ENCODE results near the gene BLOC1S1. TPM values are rescaled to one million over a fixed set of nuclear protein-coding genes. Genes with fewer than 3 reads are reported as not detected.
"Not testable (repeated sequence)": the region's sequence is repeated elsewhere in the genome, so short reads cannot be mapped to it uniquely, and the experiment has no call there.

The BLOC1S1 gene
- total RNA-seq, 6 experiments from 2014 or later = 81.8 to 175 (median 99.0) TPM

DNA sequence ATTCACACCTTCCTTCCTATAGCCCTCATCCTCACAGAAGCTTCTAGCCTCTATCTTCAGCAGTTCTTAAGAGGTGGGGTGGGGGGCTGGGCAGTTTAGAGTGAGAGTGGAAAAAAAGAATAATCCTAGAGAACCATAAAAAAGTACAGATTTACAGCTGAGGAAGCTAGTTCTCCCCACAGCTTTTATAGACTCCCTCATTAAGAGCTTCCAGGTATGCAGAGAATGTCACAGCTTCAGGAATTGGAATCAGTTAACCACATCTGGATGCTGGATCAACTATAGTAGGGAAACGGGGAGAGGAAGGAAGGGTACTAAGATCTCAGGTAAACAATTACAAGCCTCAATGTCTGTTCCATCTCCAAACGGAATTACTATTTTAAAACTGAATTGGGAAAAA, 39.4 kb downstream of the BLOC1S1 start:
- ATAC-seq (no peak), DNase-seq (no peak)
- intact Hi-C loops (cut with DNase I) = no loop called here
- TF ChIP-seq POLR2A (IDR thresholded peaks at IDR 0.05) = no peak
- TF ChIP-seq, protein P1, sequence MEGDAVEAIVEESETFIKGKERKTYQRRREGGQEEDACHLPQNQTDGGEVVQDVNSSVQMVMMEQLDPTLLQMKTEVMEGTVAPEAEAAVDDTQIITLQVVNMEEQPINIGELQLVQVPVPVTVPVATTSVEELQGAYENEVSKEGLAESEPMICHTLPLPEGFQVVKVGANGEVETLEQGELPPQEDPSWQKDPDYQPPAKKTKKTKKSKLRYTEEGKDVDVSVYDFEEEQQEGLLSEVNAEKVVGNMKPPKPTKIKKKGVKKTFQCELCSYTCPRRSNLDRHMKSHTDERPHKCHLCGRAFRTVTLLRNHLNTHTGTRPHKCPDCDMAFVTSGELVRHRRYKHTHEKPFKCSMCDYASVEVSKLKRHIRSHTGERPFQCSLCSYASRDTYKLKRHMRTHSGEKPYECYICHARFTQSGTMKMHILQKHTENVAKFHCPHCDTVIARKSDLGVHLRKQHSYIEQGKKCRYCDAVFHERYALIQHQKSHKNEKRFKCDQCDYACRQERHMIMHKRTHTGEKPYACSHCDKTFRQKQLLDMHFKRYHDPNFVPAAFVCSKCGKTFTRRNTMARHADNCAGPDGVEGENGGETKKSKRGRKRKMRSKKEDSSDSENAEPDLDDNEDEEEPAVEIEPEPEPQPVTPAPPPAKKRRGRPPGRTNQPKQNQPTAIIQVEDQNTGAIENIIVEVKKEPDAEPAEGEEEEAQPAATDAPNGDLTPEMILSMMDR (IDR thresholded peaks at IDR 0.05) = no peak
- Histone ChIP-seq H3K36me3 (peaks cover 0 to 56% (median 33%) of the 10 kb centered on the region in 4 donors), H3K27ac (no peak overlapping the region), H3K4me1 (no peaks in the 10 kb centered on the region), H3K4me3 (no peak overlapping the region), H3K9me3 (no peaks in the 10 kb centered on the region), H3K27me3 (no peaks in the 10 kb centered on the region)
- WGBS (ENCODE audit: insufficient coverage, low coverage, low lambda C conversion rate, missing lambda C conversion rate) = 69% methylated on average over 2 of the region's 2 CpGs

DNA sequence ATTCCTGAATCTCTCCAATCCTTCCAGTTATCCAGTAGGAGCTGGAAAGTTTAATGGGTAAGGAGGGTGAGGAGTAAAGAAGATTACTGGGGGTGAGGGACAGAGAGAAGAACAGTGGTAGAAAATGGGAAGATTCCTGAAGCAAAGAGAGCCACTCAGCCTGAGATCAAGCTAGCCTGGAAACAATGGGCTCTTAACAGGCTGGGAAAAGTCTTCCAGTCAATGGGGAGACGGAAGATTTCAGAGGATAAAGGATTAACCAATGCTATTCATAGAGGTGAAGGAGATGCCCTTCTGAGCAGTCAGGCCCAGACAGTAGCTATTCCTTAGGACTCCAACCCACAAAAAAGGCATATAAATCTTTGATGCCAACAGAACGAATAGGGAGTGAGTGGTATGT, 41.9 kb downstream of the BLOC1S1 start:
- TF ChIP-seq, protein P1 (IDR thresholded peaks at IDR 0.05) = no peak
- no peak for TF ChIP-seq POLR2A (IDR thresholded peaks at IDR 0.05)
- H3K4me3 ChIP-seq = no peak overlapping the region
- H3K9me3 ChIP-seq = no peaks in the 10 kb centered on the region
- WGBS (ENCODE audit: insufficient coverage, low coverage, low lambda C conversion rate, missing lambda C conversion rate) = 80% methylated on average over 2 of the region's 2 CpGs
- no peaks in the 10 kb centered on the region for H3K27me3 ChIP-seq
- intact Hi-C loops (cut with DNase I) = no loop called here
- H3K4me1 ChIP-seq = no peaks in the 10 kb centered on the region
- H3K36me3 ChIP-seq = peaks cover 0 to 56% (median 29%) of the 10 kb centered on the region in 4 donors
- DNase-seq (no peak), ATAC-seq (no peak)
- no peak overlapping the region for H3K27ac ChIP-seq

DNA sequence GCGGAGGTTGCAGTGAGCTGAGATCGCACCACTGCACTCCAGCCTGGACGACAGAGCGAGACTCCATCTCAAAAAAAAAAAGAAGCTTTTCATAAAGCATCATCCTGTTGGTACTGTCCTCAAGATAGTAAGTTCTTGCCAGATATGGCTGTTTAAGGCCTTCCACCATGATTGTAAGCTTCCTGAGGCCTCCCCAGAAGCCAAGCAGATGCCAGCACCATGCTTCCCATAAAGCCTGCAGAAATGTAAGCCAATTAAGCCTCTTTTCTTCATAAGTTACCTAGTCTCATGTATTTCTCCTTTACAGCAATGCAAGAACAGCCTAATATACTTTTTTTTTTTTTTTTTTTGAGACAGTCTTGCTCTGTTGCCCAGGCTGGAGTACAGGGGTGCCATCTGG, 42.7 kb downstream of the BLOC1S1 start:
- H3K27ac ChIP-seq; H3K9me3 ChIP-seq; DNase-seq; H3K4me3 ChIP-seq; H3K4me1 ChIP-seq; ATAC-seq; H3K27me3 ChIP-seq; intact Hi-C loops (cut with DNase I): not testable (repeated sequence)
- H3K36me3 ChIP-seq = peaks cover 0 to 50% (median 27%) of the 10 kb centered on the region in 4 donors
- WGBS (ENCODE audit: insufficient coverage, low coverage, low lambda C conversion rate, missing lambda C conversion rate) = 80% methylated on average over 1 of the region's 4 CpGs

DNA sequence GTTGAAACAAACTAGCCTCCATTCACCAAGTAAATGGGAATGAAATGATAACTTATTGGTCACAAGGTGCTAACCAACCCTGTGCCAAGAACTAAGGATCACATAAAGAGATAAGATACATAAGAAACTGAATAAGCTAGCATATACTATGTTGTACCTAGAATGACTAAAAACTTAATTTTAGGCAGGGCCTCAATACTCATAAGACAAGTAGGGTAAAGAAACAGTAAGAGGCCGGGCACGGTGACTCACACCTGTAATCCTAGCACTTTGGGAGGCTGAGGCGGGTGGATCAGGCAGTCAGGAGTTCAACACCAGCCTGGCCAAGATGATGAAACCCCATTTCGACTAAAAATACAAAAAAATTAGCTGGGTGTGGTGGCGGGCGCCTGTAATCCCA, 44.8 kb downstream of the BLOC1S1 start:
- no peaks in the 10 kb centered on the region for H3K27me3 ChIP-seq
- no peaks in the 10 kb centered on the region for H3K9me3 ChIP-seq
- no peak for DNase-seq
- TF ChIP-seq, protein P1 (IDR thresholded peaks at IDR 0.05) = no peak
- no peak for TF ChIP-seq POLR2A (IDR thresholded peaks at IDR 0.05)
- H3K27ac ChIP-seq = no peak overlapping the region
- no peak for ATAC-seq
- no peaks in the 10 kb centered on the region for H3K4me1 ChIP-seq
- no peak overlapping the region for H3K4me3 ChIP-seq
- intact Hi-C loops (cut with DNase I) = no loop called here
- WGBS (ENCODE audit: insufficient coverage, low coverage, low lambda C conversion rate, missing lambda C conversion rate) = 90% methylated on average over 3 of the region's 6 CpGs
- peaks cover 0 to 47% (median 25%) of the 10 kb centered on the region in 4 donors for H3K36me3 ChIP-seq

DNA sequence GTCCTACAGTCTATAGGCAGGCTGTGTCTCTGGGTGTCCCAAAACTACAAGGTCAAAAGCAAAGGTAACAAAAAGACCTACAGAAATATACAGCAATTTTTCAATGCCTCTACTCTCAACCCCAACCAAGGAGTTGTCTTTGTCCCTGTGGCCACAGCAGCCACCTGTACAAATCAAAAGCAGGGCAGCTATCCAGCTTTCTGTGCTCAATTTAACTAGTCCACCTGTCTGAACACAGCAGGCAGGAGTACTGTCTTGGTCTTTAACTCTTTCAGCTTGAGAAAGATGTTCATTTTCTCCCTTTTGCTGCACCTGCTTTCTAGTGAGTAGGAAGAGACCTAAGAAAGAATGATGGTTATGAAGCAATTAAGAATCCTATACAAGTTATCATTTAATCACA, 46.8 kb downstream of the BLOC1S1 start:
- intact Hi-C loops (cut with DNase I) = no loop called here
- no peaks in the 10 kb centered on the region for H3K27me3 ChIP-seq
- H3K4me3 ChIP-seq = no peak overlapping the region
- no peak overlapping the region for H3K27ac ChIP-seq
- ATAC-seq = no peak
- no peak for DNase-seq
- peaks cover 0 to 31% (median 16%) of the 10 kb centered on the region in 4 donors for H3K36me3 ChIP-seq
- no peaks in the 10 kb centered on the region for H3K9me3 ChIP-seq
- no peaks in the 10 kb centered on the region for H3K4me1 ChIP-seq
- TF ChIP-seq POLR2A (IDR thresholded peaks at IDR 0.05) = no peak
- TF ChIP-seq, protein P1 (IDR thresholded peaks at IDR 0.05) = no peak

Data from right lobe of liver (tissue), 6 donors.